Measurements from ENCODE around the gene RNF7.

Gene RNF7

GRCh38 chr3:141729240-141729639, 8.9 kb upstream of the RNF7 start:
- no peak overlapping the region for H3K9ac ChIP-seq (ENCODE audit: low read depth in 1 of 2, low read length in 2 of 2)
- no peaks in the 10 kb centered on the region for H3K9me3 ChIP-seq (ENCODE audit: control insufficient read depth in 1 of 2, low read length in 2 of 2)
- H3K27ac ChIP-seq (ENCODE audit: low read depth, low read length) = no peak overlapping the region
- no peaks in the 10 kb centered on the region for H3K4me1 ChIP-seq (ENCODE audit: control insufficient read depth in 1 of 2, insufficient read depth in 2 of 2, low read length in 2 of 2)
- no peaks in the 10 kb centered on the region for H3K36me3 ChIP-seq (ENCODE audit: control insufficient read depth in 1 of 2, insufficient read depth in 2 of 2, low read length in 2 of 2)
- H3K27me3 ChIP-seq (ENCODE audit: control insufficient read depth in 1 of 2, insufficient read depth in 2 of 2, low read length in 2 of 2) = no peaks in the 10 kb centered on the region
- H3K4me3 ChIP-seq (ENCODE audit: low read depth in 1 of 2, low read length in 2 of 2) = no peak overlapping the region

GRCh38 chr3:141735176-141735575, 2.9 kb upstream of the RNF7 start:
- Histone ChIP-seq H3K4me1 (ENCODE audit: control insufficient read depth in 1 of 2, insufficient read depth in 2 of 2, low read length in 2 of 2) (peaks cover 7 to 9% of the 10 kb centered on the region in 2 donors), H3K36me3 (ENCODE audit: control insufficient read depth in 1 of 2, insufficient read depth in 2 of 2, low read length in 2 of 2) (no peaks in the 10 kb centered on the region), H3K9me3 (ENCODE audit: control insufficient read depth in 1 of 2, low read length in 2 of 2) (no peaks in the 10 kb centered on the region)

GRCh38 chr3:141735770-141736465, 2.2 kb upstream of the RNF7 start:
- Histone ChIP-seq H3K4me3 (ENCODE audit: low read depth in 1 of 2, low read length in 2 of 2) (no peak overlapping the region), H3K27ac (ENCODE audit: low read depth, low read length) (no peak overlapping the region), H3K27me3 (ENCODE audit: control insufficient read depth in 1 of 2, insufficient read depth in 2 of 2, low read length in 2 of 2) (no peaks in the 10 kb centered on the region), H3K9ac (ENCODE audit: low read depth in 1 of 2, low read length in 2 of 2) (no peak overlapping the region), H3K36me3 (ENCODE audit: control insufficient read depth in 1 of 2, insufficient read depth in 2 of 2, low read length in 2 of 2) (no peaks in the 10 kb centered on the region), H3K9me3 (ENCODE audit: control insufficient read depth in 1 of 2, low read length in 2 of 2) (no peaks in the 10 kb centered on the region), H3K4me1 (ENCODE audit: control insufficient read depth in 1 of 2, insufficient read depth in 2 of 2, low read length in 2 of 2) (peaks cover 11 to 16% of the 10 kb centered on the region in 2 donors)

More at GRCh38 chr3:141735176-141735575, 2.9 kb upstream of the RNF7 start:
- H3K27me3 ChIP-seq (ENCODE audit: control insufficient read depth in 1 of 2, insufficient read depth in 2 of 2, low read length in 2 of 2) = no peaks in the 10 kb centered on the region
- H3K4me3 ChIP-seq (ENCODE audit: low read depth in 1 of 2, low read length in 2 of 2) = no peak overlapping the region
- no peak overlapping the region for H3K27ac ChIP-seq (ENCODE audit: low read depth, low read length)
- no peak overlapping the region for H3K9ac ChIP-seq (ENCODE audit: low read depth in 1 of 2, low read length in 2 of 2)

GRCh38 chr3:141737093-141737492, 1.0 kb upstream of the RNF7 start:
- Histone ChIP-seq H3K36me3 (ENCODE audit: control insufficient read depth in 1 of 2, insufficient read depth in 2 of 2, low read length in 2 of 2) (no peaks in the 10 kb centered on the region), H3K4me1 (ENCODE audit: control insufficient read depth in 1 of 2, insufficient read depth in 2 of 2, low read length in 2 of 2) (peaks cover 19 to 22% of the 10 kb centered on the region in 2 donors), H3K27me3 (ENCODE audit: control insufficient read depth in 1 of 2, insufficient read depth in 2 of 2, low read length in 2 of 2) (no peaks in the 10 kb centered on the region), H3K4me3 (ENCODE audit: low read depth in 1 of 2, low read length in 2 of 2) (no peak overlapping the region), H3K9me3 (ENCODE audit: control insufficient read depth in 1 of 2, low read length in 2 of 2) (no peaks in the 10 kb centered on the region), H3K27ac (ENCODE audit: low read depth, low read length) (no peak overlapping the region), H3K9ac (ENCODE audit: low read depth in 1 of 2, low read length in 2 of 2) (no peak overlapping the region)

GRCh38 chr3:141737678-141738021, 448 bp upstream of the RNF7 start:
- peak overlapping the region; percentile 48 to 54 for H3K9ac ChIP-seq (ENCODE audit: low read depth in 1 of 2, low read length in 2 of 2)
- peak overlapping the region; percentile 60 to 90 for H3K4me3 ChIP-seq (ENCODE audit: low read depth in 1 of 2, low read length in 2 of 2)
- H3K36me3 ChIP-seq (ENCODE audit: control insufficient read depth in 1 of 2, insufficient read depth in 2 of 2, low read length in 2 of 2) = no peaks in the 10 kb centered on the region
- peak overlapping the region; percentile 68 for H3K27ac ChIP-seq (ENCODE audit: low read depth, low read length)
- H3K9me3 ChIP-seq (ENCODE audit: control insufficient read depth in 1 of 2, low read length in 2 of 2) = no peaks in the 10 kb centered on the region
- no peaks in the 10 kb centered on the region for H3K27me3 ChIP-seq (ENCODE audit: control insufficient read depth in 1 of 2, insufficient read depth in 2 of 2, low read length in 2 of 2)
- H3K4me1 ChIP-seq (ENCODE audit: control insufficient read depth in 1 of 2, insufficient read depth in 2 of 2, low read length in 2 of 2) = peaks cover 19 to 22% of the 10 kb centered on the region in 2 donors

GRCh38 chr3:141738891-141739363, 829 bp downstream of the RNF7 start:
- no peaks in the 10 kb centered on the region for H3K27me3 ChIP-seq (ENCODE audit: control insufficient read depth in 1 of 2, insufficient read depth in 2 of 2, low read length in 2 of 2)
- peaks cover 19 to 27% of the 10 kb centered on the region in 2 donors for H3K4me1 ChIP-seq (ENCODE audit: control insufficient read depth in 1 of 2, insufficient read depth in 2 of 2, low read length in 2 of 2)
- peaks cover 0 to 8% of the 10 kb centered on the region in 2 donors for H3K36me3 ChIP-seq (ENCODE audit: control insufficient read depth in 1 of 2, insufficient read depth in 2 of 2, low read length in 2 of 2)
- H3K9ac ChIP-seq (ENCODE audit: low read depth in 1 of 2, low read length in 2 of 2) = peak overlapping the region; percentile 91 to 93
- no peaks in the 10 kb centered on the region for H3K9me3 ChIP-seq (ENCODE audit: control insufficient read depth in 1 of 2, low read length in 2 of 2)
- peak overlapping the region; percentile 88 for H3K27ac ChIP-seq (ENCODE audit: low read depth, low read length)
- H3K4me3 ChIP-seq (ENCODE audit: low read depth in 1 of 2, low read length in 2 of 2) = peak overlapping the region; percentile 90 to 94

- Histone ChIP-seq H3K4me1 (ENCODE audit: control insufficient read depth in 1 of 2, insufficient read depth in 2 of 2, low read length in 2 of 2) (peaks cover 19 to 27% of the 10 kb centered on the region in 2 donors), H3K9me3 (ENCODE audit: control insufficient read depth in 1 of 2, low read length in 2 of 2) (no peaks in the 10 kb centered on the region), H3K4me3 (ENCODE audit: low read depth in 1 of 2, low read length in 2 of 2) (peak overlapping the region; percentile 90 to 94), H3K27ac (ENCODE audit: low read depth, low read length) (peak overlapping the region; percentile 88), H3K9ac (ENCODE audit: low read depth in 1 of 2, low read length in 2 of 2) (peak overlapping the region; percentile 91 to 93), H3K27me3 (ENCODE audit: control insufficient read depth in 1 of 2, insufficient read depth in 2 of 2, low read length in 2 of 2) (no peaks in the 10 kb centered on the region), H3K36me3 (ENCODE audit: control insufficient read depth in 1 of 2, insufficient read depth in 2 of 2, low read length in 2 of 2) (peaks cover 0 to 14% of the 10 kb centered on the region in 2 donors)
Measured at GRCh38 chr3:141739731-141740130, 1.6 kb downstream of the RNF7 start.

GRCh38 chr3:141740349-141740748, 2.3 kb downstream of the RNF7 start:
- Histone ChIP-seq H3K27me3 (ENCODE audit: control insufficient read depth in 1 of 2, insufficient read depth in 2 of 2, low read length in 2 of 2) (no peaks in the 10 kb centered on the region), H3K27ac (ENCODE audit: low read depth, low read length) (no peak overlapping the region), H3K9ac (ENCODE audit: low read depth in 1 of 2, low read length in 2 of 2) (peak overlapping the region; percentile 38 to 91), H3K4me3 (ENCODE audit: low read depth in 1 of 2, low read length in 2 of 2) (peak overlapping the region; percentile 48 to 90), H3K36me3 (ENCODE audit: control insufficient read depth in 1 of 2, insufficient read depth in 2 of 2, low read length in 2 of 2) (peaks cover 4 to 20% of the 10 kb centered on the region in 2 donors), H3K4me1 (ENCODE audit: control insufficient read depth in 1 of 2, insufficient read depth in 2 of 2, low read length in 2 of 2) (peaks cover 19 to 27% of the 10 kb centered on the region in 2 donors), H3K9me3 (ENCODE audit: control insufficient read depth in 1 of 2, low read length in 2 of 2) (no peaks in the 10 kb centered on the region)

- H3K4me1 ChIP-seq (ENCODE audit: control insufficient read depth in 1 of 2, insufficient read depth in 2 of 2, low read length in 2 of 2) = peaks cover 19 to 27% of the 10 kb centered on the region in 2 donors
- H3K9me3 ChIP-seq (ENCODE audit: control insufficient read depth in 1 of 2, low read length in 2 of 2) = no peaks in the 10 kb centered on the region
- H3K36me3 ChIP-seq (ENCODE audit: control insufficient read depth in 1 of 2, insufficient read depth in 2 of 2, low read length in 2 of 2) = peaks cover 21 to 43% of the 10 kb centered on the region in 2 donors
- no peaks in the 10 kb centered on the region for H3K27me3 ChIP-seq (ENCODE audit: control insufficient read depth in 1 of 2, insufficient read depth in 2 of 2, low read length in 2 of 2)
- no peak overlapping the region for H3K4me3 ChIP-seq (ENCODE audit: low read depth in 1 of 2, low read length in 2 of 2)
- H3K9ac ChIP-seq (ENCODE audit: low read depth in 1 of 2, low read length in 2 of 2) = no peak overlapping the region
- no peak overlapping the region for H3K27ac ChIP-seq (ENCODE audit: low read depth, low read length)
Measured at GRCh38 chr3:141743305-141743704, 5.2 kb downstream of the RNF7 start.

GRCh38 chr3:141746962-141747361, 8.9 kb downstream of the RNF7 start:
- Histone ChIP-seq H3K27me3 (ENCODE audit: control insufficient read depth in 1 of 2, insufficient read depth in 2 of 2, low read length in 2 of 2) (no peaks in the 10 kb centered on the region), H3K9ac (ENCODE audit: low read depth in 1 of 2, low read length in 2 of 2) (no peak overlapping the region), H3K4me1 (ENCODE audit: control insufficient read depth in 1 of 2, insufficient read depth in 2 of 2, low read length in 2 of 2) (peaks cover 0 to 4% of the 10 kb centered on the region in 2 donors), H3K36me3 (ENCODE audit: control insufficient read depth in 1 of 2, insufficient read depth in 2 of 2, low read length in 2 of 2) (peaks cover 21 to 54% of the 10 kb centered on the region in 2 donors), H3K27ac (ENCODE audit: low read depth, low read length) (no peak overlapping the region), H3K4me3 (ENCODE audit: low read depth in 1 of 2, low read length in 2 of 2) (no peak overlapping the region), H3K9me3 (ENCODE audit: control insufficient read depth in 1 of 2, low read length in 2 of 2) (no peaks in the 10 kb centered on the region)
